ENCODE results near the gene TRIM47. TPM values are rescaled to one million over a fixed set of nuclear protein-coding genes. Genes with fewer than 3 reads are reported as not detected.

TRIM47 gene
- total and polyA plus RNA-seq, 2 experiments from 2014 or later, result 1.2 to 1.4 TPM

DNA sequence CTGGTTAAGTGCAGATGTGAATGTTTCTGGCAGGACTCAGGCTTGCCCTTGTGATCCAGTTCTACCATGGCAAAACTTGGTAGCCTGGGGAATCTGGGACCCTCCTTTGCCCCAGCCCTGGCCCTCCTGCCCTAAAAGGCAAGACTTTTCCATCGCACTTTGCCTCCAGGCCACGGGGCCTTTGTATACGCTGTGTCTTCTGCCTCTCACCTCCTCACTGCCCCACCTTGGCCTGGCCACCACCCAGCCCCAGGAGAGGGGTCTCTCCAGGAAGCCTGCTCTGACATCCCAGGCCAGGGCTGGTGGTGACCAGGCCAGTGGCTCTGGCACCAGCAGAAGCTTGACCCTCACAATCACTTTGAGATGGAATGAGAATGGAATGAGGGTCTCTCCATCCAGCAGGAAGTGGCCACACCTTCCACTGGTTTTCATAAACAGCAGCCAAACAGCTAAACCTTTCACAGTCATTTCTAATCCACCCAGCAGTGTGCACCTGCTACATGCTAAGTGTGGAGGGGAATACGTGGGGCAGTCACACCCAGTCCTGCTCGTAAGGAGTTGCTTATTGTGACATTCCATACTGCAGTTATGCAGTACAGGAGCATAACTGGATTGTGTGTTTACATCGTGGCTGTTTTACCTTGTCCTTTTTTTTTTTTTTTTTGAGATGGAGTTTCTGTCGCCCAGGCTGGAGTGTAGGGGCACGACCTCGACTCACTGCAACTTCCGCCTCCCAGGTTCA lies 27.9 kb upstream of the TRIM47 start:
- peaks cover 13% of the 10 kb centered on the region for H3K79me2 ChIP-seq (ENCODE audit: insufficient read depth)
- WGBS, 2 experiments (ENCODE audit: low coverage in 1 of 2, low lambda C conversion rate in 2 of 2, missing lambda C conversion rate in 2 of 2), result 84 to 85% methylated on average over 10 of the region's 10 CpGs
- DNase-seq, result no peak

DNA sequence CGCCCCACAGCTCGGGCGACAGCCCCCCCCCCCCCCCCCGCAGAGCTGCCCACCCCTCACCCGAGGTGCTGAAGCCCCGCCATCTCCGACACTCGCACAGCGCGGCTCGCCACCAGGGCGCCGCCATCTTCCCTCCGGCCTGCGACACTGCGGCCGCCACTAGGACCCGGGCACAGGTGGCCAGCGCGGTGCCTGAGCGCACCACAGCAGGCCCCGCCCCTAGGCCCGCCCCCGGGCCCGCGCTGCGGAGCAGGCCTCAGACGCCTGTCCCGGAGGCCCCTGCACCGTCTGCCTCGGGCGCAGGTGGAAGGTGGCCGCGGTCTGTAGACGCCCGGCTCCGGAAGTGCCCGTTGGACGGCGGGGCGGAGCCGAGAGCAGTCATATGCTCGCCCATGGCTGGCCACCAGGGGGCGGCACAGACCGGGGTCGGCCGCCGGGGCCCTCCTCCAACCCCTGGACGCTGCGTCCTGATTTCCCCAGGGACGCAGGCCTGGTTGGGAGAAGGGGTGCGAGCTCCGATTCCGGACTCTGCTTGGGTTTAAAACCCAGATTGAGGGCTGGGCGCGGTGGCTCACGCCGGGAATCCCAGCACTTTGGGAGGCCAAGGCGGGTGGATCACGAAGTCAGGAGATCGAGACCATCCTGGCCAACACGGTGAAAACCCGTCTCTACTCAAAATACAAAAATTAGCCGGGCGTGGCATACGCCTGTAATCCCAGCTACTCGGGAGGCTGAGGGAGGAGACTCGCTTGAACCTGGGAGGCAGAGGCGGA lies 26.6 kb upstream of the TRIM47 start, which contains the start of gene MRPL38:
Gene MRPL38, minus strand, starts transcription at position 136 of the 773 bp plus-strand sequence. Its CDS starts 9 bp downstream, at position 127.
- peak; percentile 95 for DNase-seq
- H2AFZ ChIP-seq, result peak within 1 kb of the TSS; percentile 92
- in situ Hi-C loops (cut with MboI), result loop anchor here (25.0 kb wide), 1 partner anchor 382 kb away; no protein-coding TSS in a partner anchor
- H3K4me1 ChIP-seq (ENCODE audit: insufficient read depth), result peaks cover 12% of the 10 kb centered on the region
- H3K4me2 ChIP-seq (ENCODE audit: unreplicated experiment), result peak within 1 kb of the TSS; percentile 86
- H3K4me3 ChIP-seq, result peak within 1 kb of the TSS; percentile 79
- peaks cover 27% of the 10 kb centered on the region; the same call in 1 of the 2 replicates for H3F3A ChIP-seq (ENCODE audit: insufficient read depth)
- H3K9ac ChIP-seq, result peak within 1 kb of the TSS; percentile 81
- H3K9me2 ChIP-seq (ENCODE audit: insufficient read depth), result no peaks in the 10 kb centered on the region
- H3K79me2 ChIP-seq (ENCODE audit: insufficient read depth), result peaks cover 13% of the 10 kb centered on the region
- H4K20me1 ChIP-seq (ENCODE audit: insufficient read depth), result no peaks in the 10 kb centered on the region
- TF ChIP-seq EZH2 (IDR thresholded peaks at IDR 0.05; ENCODE audit: insufficient read depth, poor library complexity, severe bottlenecking) (no peak), EZH2phosphoT487 (IDR thresholded peaks at IDR 0.05; ENCODE audit: insufficient read depth, low read depth) (no peak)
- H3K36me3 ChIP-seq (ENCODE audit: low read depth), result no peaks in the 10 kb centered on the region; the same call in 1 of the 2 replicates
- H3K9me3 ChIP-seq (ENCODE audit: low read depth), result no peaks in the 10 kb centered on the region
- peak within 1 kb of the TSS; percentile 56 for H3K27ac ChIP-seq
- WGBS, 2 experiments (ENCODE audit: low coverage in 1 of 2, low lambda C conversion rate in 2 of 2, missing lambda C conversion rate in 2 of 2), result 2 to 4% methylated on average over 34 to 47 of the region's 69 CpGs
- no peaks in the 10 kb centered on the region for H3K27me3 ChIP-seq (replicated peaks; ENCODE audit: insufficient read depth)

More for the DNA sequence above, 27.9 kb upstream of the TRIM47 start:
- H2AFZ ChIP-seq, result no peak overlapping the region; the same call in 1 of the 2 replicates
- peaks cover 17% of the 10 kb centered on the region for H3K4me1 ChIP-seq (ENCODE audit: insufficient read depth)
- peaks cover 31% of the 10 kb centered on the region; the same call in 1 of the 2 replicates for H3F3A ChIP-seq (ENCODE audit: insufficient read depth)
- no peak overlapping the region for H3K27ac ChIP-seq
- no peaks in the 10 kb centered on the region for H3K27me3 ChIP-seq (replicated peaks; ENCODE audit: insufficient read depth)
- no peaks in the 10 kb centered on the region for H3K9me2 ChIP-seq (ENCODE audit: insufficient read depth)
- no peaks in the 10 kb centered on the region for H3K9me3 ChIP-seq (ENCODE audit: low read depth)
- in situ Hi-C loops (cut with MboI), result loop anchor here (25.0 kb wide), 1 partner anchor 381 kb away; no protein-coding TSS in a partner anchor
- no peak overlapping the region for H3K9ac ChIP-seq
- TF ChIP-seq EZH2phosphoT487 (IDR thresholded peaks at IDR 0.05; ENCODE audit: insufficient read depth, low read depth), result no peak
- TF ChIP-seq EZH2 (IDR thresholded peaks at IDR 0.05; ENCODE audit: insufficient read depth, poor library complexity, severe bottlenecking), result no peak
- H3K4me3 ChIP-seq, result no peak overlapping the region
- H4K20me1 ChIP-seq (ENCODE audit: insufficient read depth), result no peaks in the 10 kb centered on the region
- no peak overlapping the region for H3K4me2 ChIP-seq (ENCODE audit: unreplicated experiment)
- H3K36me3 ChIP-seq (ENCODE audit: low read depth), result no peaks in the 10 kb centered on the region; the same call in 1 of the 2 replicates

DNA sequence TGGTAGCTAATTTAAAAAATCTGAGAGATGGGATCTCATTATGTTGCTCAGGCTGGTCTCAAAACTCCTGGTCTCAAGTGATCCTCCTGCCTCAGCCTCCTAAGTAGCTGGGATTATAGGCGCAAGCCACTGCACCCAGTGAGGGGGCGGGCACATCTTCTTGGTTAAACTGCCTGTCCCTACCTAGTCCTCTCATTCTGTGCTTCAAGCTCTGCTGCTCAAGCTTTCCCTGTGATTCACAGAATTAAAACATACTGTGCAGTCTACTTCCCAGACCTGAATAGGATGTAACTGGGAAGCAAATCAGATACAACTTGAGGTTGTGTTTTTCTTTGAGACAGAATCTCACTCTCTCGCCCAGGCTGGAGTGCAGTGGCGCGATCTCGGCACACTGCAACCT lies 24.0 kb upstream of the TRIM47 start:
- peaks cover 7% of the 10 kb centered on the region; the same call in 1 of the 2 replicates for H3K4me1 ChIP-seq (ENCODE audit: insufficient read depth)
- peaks cover 17% of the 10 kb centered on the region; the same call in 1 of the 2 replicates for H3F3A ChIP-seq (ENCODE audit: insufficient read depth)
- H3K27me3 ChIP-seq (replicated peaks; ENCODE audit: insufficient read depth), result no peaks in the 10 kb centered on the region
- H3K4me3 ChIP-seq, result no peak overlapping the region
- H3K27ac ChIP-seq, result no peak overlapping the region
- H3K9me2 ChIP-seq (ENCODE audit: insufficient read depth), result no peaks in the 10 kb centered on the region
- peaks cover 13% of the 10 kb centered on the region for H3K79me2 ChIP-seq (ENCODE audit: insufficient read depth)
- H2AFZ ChIP-seq, result no peak overlapping the region
- H3K9ac ChIP-seq, result no peak overlapping the region
- no peaks in the 10 kb centered on the region for H3K9me3 ChIP-seq (ENCODE audit: low read depth)
- no peaks in the 10 kb centered on the region; the same call in 1 of the 2 replicates for H3K36me3 ChIP-seq (ENCODE audit: low read depth)
- TF ChIP-seq EZH2 (IDR thresholded peaks at IDR 0.05; ENCODE audit: insufficient read depth, poor library complexity, severe bottlenecking) (no peak), EZH2phosphoT487 (IDR thresholded peaks at IDR 0.05; ENCODE audit: insufficient read depth, low read depth) (no peak)
- no peak overlapping the region for H3K4me2 ChIP-seq (ENCODE audit: unreplicated experiment)
- WGBS, 2 experiments (ENCODE audit: low coverage in 1 of 2, low lambda C conversion rate in 2 of 2, missing lambda C conversion rate in 2 of 2), result 98% methylated on average over 6 of the region's 6 CpGs
- H4K20me1 ChIP-seq (ENCODE audit: insufficient read depth), result no peaks in the 10 kb centered on the region
- in situ Hi-C loops (cut with MboI), result loop anchor here (25.0 kb wide), 1 partner anchor 385 kb away; no protein-coding TSS in a partner anchor
- no peak for DNase-seq

DNA sequence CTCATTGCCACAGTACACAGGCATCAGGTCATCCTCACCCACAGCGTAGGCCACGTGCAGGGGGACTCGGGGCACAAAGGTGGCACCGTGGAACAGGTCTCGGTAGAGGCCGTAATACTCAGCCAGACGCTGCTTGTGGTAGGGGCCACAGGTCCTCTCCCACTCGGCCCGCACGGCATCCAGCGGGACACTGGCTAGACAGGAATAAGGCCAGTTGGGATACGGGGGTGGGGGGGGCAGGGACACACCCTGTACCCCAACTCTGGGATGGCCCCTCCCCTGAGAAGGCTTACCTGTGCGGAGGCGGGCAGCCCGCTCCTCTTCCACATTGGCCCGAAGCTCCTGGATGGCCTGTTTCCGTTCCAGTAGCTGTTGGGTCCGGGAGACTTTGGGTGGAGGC lies 23.3 kb upstream of the TRIM47 start:
- H3F3A ChIP-seq (ENCODE audit: insufficient read depth), result peaks cover 20% of the 10 kb centered on the region; the same call in 1 of the 2 replicates
- in situ Hi-C loops (cut with MboI), result loop anchor here (25.0 kb wide), 1 partner anchor 386 kb away; no protein-coding TSS in a partner anchor
- H3K27me3 ChIP-seq (replicated peaks; ENCODE audit: insufficient read depth), result no peaks in the 10 kb centered on the region
- H3K4me2 ChIP-seq (ENCODE audit: unreplicated experiment), result no peak overlapping the region
- WGBS, 2 experiments (ENCODE audit: low coverage in 1 of 2, low lambda C conversion rate in 2 of 2, missing lambda C conversion rate in 2 of 2), result 87 to 88% methylated on average over 14 to 18 of the region's 18 CpGs
- no peak overlapping the region for H3K4me3 ChIP-seq
- no peak overlapping the region for H3K27ac ChIP-seq
- H3K79me2 ChIP-seq (ENCODE audit: insufficient read depth), result peaks cover 13% of the 10 kb centered on the region
- no peaks in the 10 kb centered on the region for H3K9me3 ChIP-seq (ENCODE audit: low read depth)
- no peak for TF ChIP-seq EZH2 (IDR thresholded peaks at IDR 0.05; ENCODE audit: insufficient read depth, poor library complexity, severe bottlenecking)
- no peak for TF ChIP-seq EZH2phosphoT487 (IDR thresholded peaks at IDR 0.05; ENCODE audit: insufficient read depth, low read depth)
- no peaks in the 10 kb centered on the region for H4K20me1 ChIP-seq (ENCODE audit: insufficient read depth)
- no peaks in the 10 kb centered on the region; the same call in 1 of the 2 replicates for H3K36me3 ChIP-seq (ENCODE audit: low read depth)
- H3K4me1 ChIP-seq (ENCODE audit: insufficient read depth), result peaks cover 7% of the 10 kb centered on the region; the same call in 1 of the 2 replicates
- no peak for DNase-seq
- no peak overlapping the region for H2AFZ ChIP-seq
- no peaks in the 10 kb centered on the region for H3K9me2 ChIP-seq (ENCODE audit: insufficient read depth)
- no peak overlapping the region for H3K9ac ChIP-seq
